IPS-11a (cell line): ENCODE data around the gene CCDC136.

Experiments
- H3K4me3 ChIP-seq: one replicate; pipeline ENCODE4 v1.5.1; 2013; ENCODE audit warnings: low read depth, low read length, control low read depth

The CCDC136 gene

GRCh38 chr7:128775744-128776474, 15.9 kb upstream of the CCDC136 start, which contains the start of gene OPN1SW:
TSS of gene OPN1SW (minus strand) at chr7:128775794. CDS start at chr7:128775781, 13 bp downstream.
- H3K4me3 ChIP-seq = no peak within 1 kb of the TSS

- no peak overlapping the region for H3K4me3 ChIP-seq
These were observed 14.3 kb upstream of the CCDC136 start for GRCh38 chr7:128777156-128778123.

GRCh38 chr7:128778946-128779345, 12.8 kb upstream of the CCDC136 start:
- no peak overlapping the region for H3K4me3 ChIP-seq

- H3K4me3 ChIP-seq = no peak overlapping the region
These were observed 10.6 kb upstream of the CCDC136 start for GRCh38 chr7:128781126-128781525.

GRCh38 chr7:128781851-128782250, 9.9 kb upstream of the CCDC136 start:
- no peak overlapping the region for H3K4me3 ChIP-seq

- H3K4me3 ChIP-seq = peak overlapping the region; percentile 52
These were observed 8.5 kb upstream of the CCDC136 start for GRCh38 chr7:128783143-128783861.

- no peak overlapping the region for H3K4me3 ChIP-seq
These were observed 6.0 kb upstream of the CCDC136 start for GRCh38 chr7:128785738-128786137.

GRCh38 chr7:128788446-128789412, 3.0 kb upstream of the CCDC136 start:
- H3K4me3 ChIP-seq = no peak overlapping the region

- peak overlapping the region; percentile 85 for H3K4me3 ChIP-seq
These were observed 1.3 kb upstream of the CCDC136 start for GRCh38 chr7:128790315-128791041.

- peak overlapping the region; percentile 85 for H3K4me3 ChIP-seq
These were observed 182 bp downstream of the CCDC136 start for GRCh38 chr7:128791972-128792327.

GRCh38 chr7:128792471-128793180, 858 bp downstream of the CCDC136 start:
- H3K4me3 ChIP-seq = no peak overlapping the region

- no peak overlapping the region for H3K4me3 ChIP-seq
These were observed 1.4 kb downstream of the CCDC136 start for GRCh38 chr7:128793181-128793547.

- H3K4me3 ChIP-seq = no peak overlapping the region
These were observed 2.3 kb downstream of the CCDC136 start for GRCh38 chr7:128794020-128794419.

- no peak overlapping the region for H3K4me3 ChIP-seq
These were observed 2.7 kb downstream of the CCDC136 start for GRCh38 chr7:128794436-128794835.

- H3K4me3 ChIP-seq = no peak overlapping the region
These were observed 3.4 kb downstream of the CCDC136 start for GRCh38 chr7:128795129-128795528.

GRCh38 chr7:128796327-128796726, 4.6 kb downstream of the CCDC136 start:
- no peak overlapping the region for H3K4me3 ChIP-seq

GRCh38 chr7:128799451-128799850, 7.7 kb downstream of the CCDC136 start:
- no peak overlapping the region for H3K4me3 ChIP-seq

GRCh38 chr7:128800567-128800966, 8.8 kb downstream of the CCDC136 start:
- H3K4me3 ChIP-seq = no peak overlapping the region

GRCh38 chr7:128801003-128801402, 9.2 kb downstream of the CCDC136 start:
- no peak overlapping the region for H3K4me3 ChIP-seq
